ENCODE results near the gene MINAR2.

The MINAR2 gene

DNA sequence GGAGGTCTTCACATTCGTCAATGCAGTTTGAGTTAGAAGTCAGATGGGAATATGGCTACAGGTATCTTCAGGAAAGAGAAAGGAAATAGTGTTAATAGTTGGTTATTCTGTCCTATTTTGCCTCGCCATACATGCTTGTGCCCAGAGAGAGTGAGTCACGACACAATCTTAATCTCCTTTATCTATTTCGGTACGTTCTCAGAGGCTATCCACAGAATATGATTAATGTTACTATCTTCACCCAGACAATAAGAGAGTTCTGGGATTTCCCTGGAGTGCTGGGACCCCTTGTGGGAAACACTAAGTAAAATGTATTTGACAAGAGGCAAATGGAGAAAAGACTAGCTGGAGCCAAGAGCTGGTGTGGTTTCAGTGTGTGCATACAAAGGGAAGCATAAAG lies 25.5 kb downstream of the MINAR2 start:
- DNase-seq, result no peak

DNA sequence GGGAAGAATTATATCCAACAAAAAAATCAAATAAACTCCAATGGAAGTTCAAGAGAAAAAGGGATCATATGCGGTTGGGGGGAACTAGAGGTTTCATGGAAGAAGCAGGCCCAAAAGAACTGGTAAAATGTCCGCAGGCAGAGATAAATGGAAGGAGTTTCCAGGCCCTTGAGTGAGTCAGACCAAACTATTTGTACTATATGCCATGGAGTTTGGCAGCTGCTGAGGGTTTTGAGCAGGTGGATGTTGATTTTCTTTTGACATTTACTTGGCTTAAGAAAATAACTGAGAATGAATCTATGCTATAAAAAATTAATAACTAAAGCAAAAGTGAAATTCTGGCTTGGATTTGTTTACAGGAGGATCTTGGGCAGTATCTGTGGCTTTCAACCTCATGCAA lies 33.7 kb downstream of the MINAR2 start:
- DNase-seq, result no peak

- DNase-seq, result no peak
Observed at GRCh38 chr5:129803403-129803802, 55.5 kb downstream of the MINAR2 start.

GRCh38 chr5:129804705-129805104 lies 56.8 kb downstream of the MINAR2 start:
- DNase-seq, result no peak

- DNase-seq, result no peak
Observed at GRCh38 chr5:129807162-129807814, 59.4 kb downstream of the MINAR2 start.

Data from activated CD4-positive, CD25-positive, alpha-beta regulatory T cell (primary cell).